Loucy (cell line): ENCODE data around the gene KAT14.
"Not testable (repeated sequence)": the region's sequence is repeated elsewhere in the genome, so short reads cannot be mapped to it uniquely, and the experiment has no call there.

Source experiments
- EZH2phosphoT487 ChIP-seq: fragments of 200-600 bp; IDR thresholded peaks from 2 replicates; pipeline ENCODE4 v1.6.1; 2018; ENCODE audit warnings: antibody characterized with exemption, mild to moderate bottlenecking, moderate library complexity, borderline replicate concordance
- TF ChIP-seq, protein P1 (sequence below): fragments of 200-600 bp; sonication (generic); conservative IDR thresholded peaks from 2 replicates; pipeline ENCODE4 v1.5.1; 2014; ENCODE audit warnings: mild to moderate bottlenecking, antibody characterized with exemption, low read length

DNA sequence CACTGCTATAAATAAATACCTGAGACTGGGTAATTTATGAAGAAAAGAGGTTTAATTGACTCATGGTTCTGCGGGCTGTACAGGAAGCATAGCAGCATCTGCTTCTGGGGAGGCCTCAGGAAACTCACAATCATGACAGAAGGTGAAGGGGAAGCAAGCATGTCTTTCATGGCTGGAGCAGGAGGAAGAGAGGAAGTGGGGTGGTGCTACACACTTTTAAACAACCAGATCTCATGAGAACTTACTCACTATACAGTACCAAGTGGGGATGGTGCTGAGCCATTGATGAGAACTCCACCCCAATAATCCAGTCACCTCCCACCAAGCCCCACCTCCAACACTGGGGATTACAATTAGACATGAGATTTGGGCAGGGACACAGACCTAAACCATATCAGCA is 9.1 kb upstream of the KAT14 start:
- TF ChIP-seq, protein P1, sequence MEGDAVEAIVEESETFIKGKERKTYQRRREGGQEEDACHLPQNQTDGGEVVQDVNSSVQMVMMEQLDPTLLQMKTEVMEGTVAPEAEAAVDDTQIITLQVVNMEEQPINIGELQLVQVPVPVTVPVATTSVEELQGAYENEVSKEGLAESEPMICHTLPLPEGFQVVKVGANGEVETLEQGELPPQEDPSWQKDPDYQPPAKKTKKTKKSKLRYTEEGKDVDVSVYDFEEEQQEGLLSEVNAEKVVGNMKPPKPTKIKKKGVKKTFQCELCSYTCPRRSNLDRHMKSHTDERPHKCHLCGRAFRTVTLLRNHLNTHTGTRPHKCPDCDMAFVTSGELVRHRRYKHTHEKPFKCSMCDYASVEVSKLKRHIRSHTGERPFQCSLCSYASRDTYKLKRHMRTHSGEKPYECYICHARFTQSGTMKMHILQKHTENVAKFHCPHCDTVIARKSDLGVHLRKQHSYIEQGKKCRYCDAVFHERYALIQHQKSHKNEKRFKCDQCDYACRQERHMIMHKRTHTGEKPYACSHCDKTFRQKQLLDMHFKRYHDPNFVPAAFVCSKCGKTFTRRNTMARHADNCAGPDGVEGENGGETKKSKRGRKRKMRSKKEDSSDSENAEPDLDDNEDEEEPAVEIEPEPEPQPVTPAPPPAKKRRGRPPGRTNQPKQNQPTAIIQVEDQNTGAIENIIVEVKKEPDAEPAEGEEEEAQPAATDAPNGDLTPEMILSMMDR: not testable (repeated sequence)
- TF ChIP-seq EZH2phosphoT487: not testable (repeated sequence)
